Right atrium auricular region (tissue), 2 donors: Measurements from ENCODE around the gene MGAM2. TPM values are rescaled to one million over a fixed set of nuclear protein-coding genes. Genes with fewer than 3 reads are reported as not detected.

Source experiments
- DNase-seq: peaks from one replicate; pipeline ENCODE4 v3.0.0-alpha.2; 2019; ENCODE audit warnings: low spot score
- H3K27ac ChIP-seq, 2 donors: fragments of 200-600 bp; sonication (generic); 1 replicate in 1 of 2; 2 replicates in 1 of 2; pipeline ENCODE4 v1.5.1; 2016 to 2019
- H3K27me3 ChIP-seq, 2 donors: fragments of 200-600 bp; sonication (generic); one replicate each; pipeline versions ENCODE4 v1.5.1 to v1.6.0; 2017 to 2019
- H3K36me3 ChIP-seq: fragments of 200-600 bp; sonication (generic); one replicate; pipeline ENCODE4 v1.5.1; 2016
- H3K4me1 ChIP-seq, 2 donors: fragments of 200-600 bp; sonication (generic); one replicate each; pipeline versions ENCODE4 v1.5.1 to v1.6.0; 2017 to 2019
- H3K4me3 ChIP-seq, 2 donors: fragments of 200-600 bp; sonication (generic); 1 replicate in 1 of 2; 2 replicates in 1 of 2; pipeline ENCODE4 v1.5.1; 2017 to 2019; ENCODE audit warnings: mild to moderate bottlenecking in 1 of 2, moderate library complexity in 1 of 2
- H3K9me3 ChIP-seq, 2 donors: fragments of 200-600 bp; sonication (generic); one replicate each; pipeline ENCODE4 v1.5.1; 2019
- CTCF ChIP-seq, 2 donors: fragments of 200-600 bp; sonication (generic); IDR thresholded peaks; one replicate each; pipeline ENCODE4 v1.5.1; 2019; ENCODE audit warnings: antibody characterized with exemption in 2 of 2
- total RNA-seq, 2 donors: library from RNA; depleted of rRNA; stranded (reverse); fragments of >200 nt; gene quantifications; one replicate each; pipeline ENCODE4 v1.1.0, GENCODE V29; 2016

MGAM2 gene
- total RNA-seq, 2 donors from 2014 or later = 0.04 to 0.15 TPM

GRCh38 chr7:142150356-142150755 lies 38.8 kb downstream of the MGAM2 start:
- no peaks in the 10 kb centered on the region for H3K36me3 ChIP-seq

GRCh38 chr7:142150869-142151268 lies 39.4 kb downstream of the MGAM2 start:
- no peak for DNase-seq
- no peaks in the 10 kb centered on the region for H3K36me3 ChIP-seq
- no peaks in the 10 kb centered on the region for H3K9me3 ChIP-seq
- H3K4me3 ChIP-seq = no peak overlapping the region
- TF ChIP-seq CTCF (IDR thresholded peaks at IDR 0.05) = no peak
- H3K27me3 ChIP-seq = no peaks in the 10 kb centered on the region
- H3K27ac ChIP-seq = no peak overlapping the region
- no peaks in the 10 kb centered on the region for H3K4me1 ChIP-seq

More at GRCh38 chr7:142150356-142150755, 38.8 kb downstream of the MGAM2 start:
- DNase-seq = no peak
- H3K27me3 ChIP-seq = no peaks in the 10 kb centered on the region
- H3K4me3 ChIP-seq = no peak overlapping the region
- no peak overlapping the region for H3K27ac ChIP-seq
- no peaks in the 10 kb centered on the region for H3K4me1 ChIP-seq
- H3K9me3 ChIP-seq = no peaks in the 10 kb centered on the region
- no peak for TF ChIP-seq CTCF (IDR thresholded peaks at IDR 0.05)

- TF ChIP-seq CTCF (IDR thresholded peaks at IDR 0.05) = no peak
- Histone ChIP-seq H3K36me3 (no peaks in the 10 kb centered on the region), H3K27me3 (no peaks in the 10 kb centered on the region), H3K27ac (no peak overlapping the region), H3K9me3 (no peaks in the 10 kb centered on the region), H3K4me1 (no peaks in the 10 kb centered on the region), H3K4me3 (no peak overlapping the region)
- DNase-seq = no peak
Observed at GRCh38 chr7:142152076-142152475, 40.6 kb downstream of the MGAM2 start.

GRCh38 chr7:142153400-142153799 lies 41.9 kb downstream of the MGAM2 start:
- no peaks in the 10 kb centered on the region for H3K36me3 ChIP-seq
- no peaks in the 10 kb centered on the region for H3K4me1 ChIP-seq
- no peak overlapping the region for H3K4me3 ChIP-seq
- no peak overlapping the region for H3K27ac ChIP-seq
- no peak for TF ChIP-seq CTCF (IDR thresholded peaks at IDR 0.05)
- H3K9me3 ChIP-seq = no peaks in the 10 kb centered on the region
- no peaks in the 10 kb centered on the region for H3K27me3 ChIP-seq
- no peak for DNase-seq

GRCh38 chr7:142158736-142159496 lies 47.4 kb downstream of the MGAM2 start:
- no peak for TF ChIP-seq CTCF (IDR thresholded peaks at IDR 0.05)
- DNase-seq = no peak
- no peaks in the 10 kb centered on the region for H3K4me1 ChIP-seq
- no peaks in the 10 kb centered on the region for H3K27me3 ChIP-seq
- H3K27ac ChIP-seq = no peak overlapping the region
- no peaks in the 10 kb centered on the region for H3K9me3 ChIP-seq
- H3K4me3 ChIP-seq = no peak overlapping the region
- no peaks in the 10 kb centered on the region for H3K36me3 ChIP-seq

- DNase-seq = no peak
- no peaks in the 10 kb centered on the region for H3K4me1 ChIP-seq
Observed at GRCh38 chr7:142161921-142162320, 50.4 kb downstream of the MGAM2 start.

More at GRCh38 chr7:142161921-142162320, 50.4 kb downstream of the MGAM2 start:
- Histone ChIP-seq H3K4me3 (no peak overlapping the region), H3K27ac (no peak overlapping the region), H3K9me3 (no peaks in the 10 kb centered on the region), H3K36me3 (no peaks in the 10 kb centered on the region), H3K27me3 (no peaks in the 10 kb centered on the region)
- TF ChIP-seq CTCF (IDR thresholded peaks at IDR 0.05) = no peak
